ENCODE data around the gene PTGR3.
A peak's percentile ranks its signal among the peaks of the same experiment; 100 is the strongest.

The PTGR3 gene

GRCh38 chr18:75209129-75209950 lies at the start of gene PTGR3:
Gene PTGR3 (minus strand): TSS chr18:75209139. CDS start chr18:75209058, 81 bp downstream.
- intact Hi-C loops (cut with micrococcal nuclease), result loop anchor here (2.0 to 10.0 kb wide), 4 partner anchors 97 to 1613 kb away; partner anchors contain the start of gene ZNF236
- peaks cover 66% of the 10 kb centered on the region for H3K4me1 Mint-ChIP-seq (ENCODE audit: low read depth)

DNA sequence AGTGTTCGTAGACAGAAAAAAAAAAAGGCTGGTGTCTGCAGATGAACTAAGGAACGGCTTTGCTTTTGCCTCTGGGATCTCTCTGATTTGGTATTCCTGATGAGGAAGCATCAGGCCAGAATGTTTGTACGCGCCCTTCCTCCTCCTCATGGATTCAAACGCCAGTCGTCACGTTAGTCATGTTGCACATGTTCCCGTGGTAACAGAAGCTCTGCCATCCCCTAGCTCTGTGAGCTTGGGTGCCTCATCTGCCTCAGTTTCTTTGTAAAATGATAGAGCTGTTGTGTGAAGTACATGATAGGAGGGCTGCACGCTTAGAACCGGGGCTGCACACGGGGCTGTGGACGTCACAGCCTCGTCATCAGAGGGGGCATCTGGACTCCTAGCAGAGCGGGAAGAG lies 48.7 kb upstream of the PTGR3 start:
- Mint-ChIP-seq H3K4me3 (no peak overlapping the region), H3K4me1 (ENCODE audit: low read depth) (peaks cover 25% of the 10 kb centered on the region), H3K9me3 (no peaks in the 10 kb centered on the region), H3K27me3 (no peaks in the 10 kb centered on the region), H3K36me3 (ENCODE audit: low read depth) (no peaks in the 10 kb centered on the region), H3K27ac (no peak overlapping the region)
- intact Hi-C loops (cut with micrococcal nuclease), result no loop called here

More at GRCh38 chr18:75209129-75209950, at the start of gene PTGR3:
- Mint-ChIP-seq H3K4me3 (peak within 1 kb of the TSS; percentile 89), H3K9me3 (no peaks in the 10 kb centered on the region), H3K36me3 (ENCODE audit: low read depth) (peaks cover 30% of the 10 kb centered on the region), H3K27me3 (peaks cover 31% of the 10 kb centered on the region), H3K27ac (peak within 1 kb of the TSS; percentile 94)

DNA sequence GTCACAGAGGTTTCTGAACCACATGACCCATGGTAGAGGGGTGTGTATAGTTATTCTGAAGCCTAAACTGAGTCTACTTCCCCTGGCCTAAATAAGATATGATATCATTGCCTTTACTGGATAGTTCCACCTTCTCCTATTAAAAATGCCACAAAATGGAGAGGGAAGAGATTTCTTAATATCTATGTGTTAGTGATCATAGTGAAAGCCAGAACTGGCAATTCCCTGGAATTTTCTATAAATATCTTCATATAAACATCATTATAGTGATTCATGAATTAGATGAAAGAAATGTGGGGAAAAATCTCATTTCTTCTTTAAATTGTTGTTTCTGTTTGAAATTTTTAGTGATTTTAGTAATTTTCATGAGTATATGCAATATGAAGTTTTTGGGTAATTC lies 47.4 kb upstream of the PTGR3 start:
- no peaks in the 10 kb centered on the region for H3K9me3 Mint-ChIP-seq
- no peak overlapping the region for H3K4me3 Mint-ChIP-seq
- H3K27me3 Mint-ChIP-seq, result no peaks in the 10 kb centered on the region
- intact Hi-C loops (cut with micrococcal nuclease), result no loop called here
- H3K4me1 Mint-ChIP-seq (ENCODE audit: low read depth), result peaks cover 16% of the 10 kb centered on the region
- no peaks in the 10 kb centered on the region for H3K36me3 Mint-ChIP-seq (ENCODE audit: low read depth)
- H3K27ac Mint-ChIP-seq, result no peak overlapping the region

- H3K36me3 Mint-ChIP-seq (ENCODE audit: low read depth), result no peaks in the 10 kb centered on the region
- intact Hi-C loops (cut with micrococcal nuclease), result no loop called here
- no peak overlapping the region for H3K27ac Mint-ChIP-seq
- no peak overlapping the region for H3K4me3 Mint-ChIP-seq
- no peaks in the 10 kb centered on the region for H3K27me3 Mint-ChIP-seq
- H3K9me3 Mint-ChIP-seq, result peaks cover 1% of the 10 kb centered on the region
- peaks cover 10% of the 10 kb centered on the region for H3K4me1 Mint-ChIP-seq (ENCODE audit: low read depth)
Measured at GRCh38 chr18:75255094-75255493, 46.2 kb upstream of the PTGR3 start.

GRCh38 chr18:75253784-75254183 lies 44.8 kb upstream of the PTGR3 start:
- Mint-ChIP-seq H3K36me3 (ENCODE audit: low read depth) (no peaks in the 10 kb centered on the region), H3K27me3 (no peaks in the 10 kb centered on the region), H3K9me3 (peaks cover 9% of the 10 kb centered on the region), H3K27ac (no peak overlapping the region), H3K4me1 (ENCODE audit: low read depth) (peaks cover 21% of the 10 kb centered on the region), H3K4me3 (no peak overlapping the region)
- intact Hi-C loops (cut with micrococcal nuclease), result loop anchor here (5.0 kb wide), 1 partner anchor 36 kb away; no protein-coding TSS in a partner anchor

DNA sequence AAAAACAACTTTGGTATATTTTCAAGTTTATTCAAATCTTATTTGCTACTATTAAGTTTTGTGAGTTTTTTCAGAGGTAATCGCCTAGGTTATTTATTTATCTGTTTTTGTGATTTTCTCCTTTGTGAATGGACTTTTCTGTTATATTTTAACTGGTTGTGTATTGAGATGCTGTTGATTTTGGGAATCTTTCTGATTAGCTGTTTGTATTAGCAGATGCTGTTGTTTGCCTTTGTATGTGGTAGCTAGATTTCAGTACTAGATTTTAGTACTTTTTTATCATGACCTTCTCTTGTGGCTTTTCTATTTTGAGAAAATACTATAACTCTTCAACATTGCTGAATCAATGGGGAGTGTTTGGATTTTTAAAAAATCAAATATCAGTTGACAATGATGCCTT lies 44.1 kb upstream of the PTGR3 start:
- intact Hi-C loops (cut with micrococcal nuclease), result loop anchor here (5.0 kb wide), 1 partner anchor 36 kb away; no protein-coding TSS in a partner anchor
- Mint-ChIP-seq H3K27me3 (no peaks in the 10 kb centered on the region), H3K9me3 (peaks cover 9% of the 10 kb centered on the region), H3K36me3 (ENCODE audit: low read depth) (no peaks in the 10 kb centered on the region), H3K4me3 (no peak overlapping the region), H3K27ac (no peak overlapping the region), H3K4me1 (ENCODE audit: low read depth) (peaks cover 23% of the 10 kb centered on the region)

DNA sequence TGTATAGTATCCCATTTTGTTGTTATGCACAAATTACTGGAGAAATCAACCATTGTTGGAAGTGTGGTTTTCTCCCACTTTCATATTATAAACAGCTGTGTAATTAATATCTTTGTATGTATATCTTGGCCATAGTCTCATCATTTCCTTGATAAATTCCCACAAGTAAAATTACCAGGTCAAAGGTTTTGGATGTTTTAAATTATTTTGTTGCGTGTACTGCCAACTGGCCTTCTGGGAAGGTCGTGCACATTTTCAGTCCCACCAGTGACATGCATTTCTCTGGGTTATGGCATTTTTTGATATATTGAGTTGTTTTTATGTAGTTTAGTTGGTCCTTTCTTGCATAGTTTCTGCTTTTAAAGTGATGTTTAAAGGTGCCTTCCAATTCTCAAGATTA lies 43.2 kb upstream of the PTGR3 start:
- Mint-ChIP-seq H3K27me3 (no peaks in the 10 kb centered on the region), H3K27ac (no peak overlapping the region), H3K4me3 (no peak overlapping the region), H3K9me3 (peaks cover 9% of the 10 kb centered on the region), H3K36me3 (ENCODE audit: low read depth) (no peaks in the 10 kb centered on the region), H3K4me1 (ENCODE audit: low read depth) (peaks cover 27% of the 10 kb centered on the region)
- intact Hi-C loops (cut with micrococcal nuclease), result loop anchor here (5.0 kb wide), 1 partner anchor 35 kb away; no protein-coding TSS in a partner anchor

DNA sequence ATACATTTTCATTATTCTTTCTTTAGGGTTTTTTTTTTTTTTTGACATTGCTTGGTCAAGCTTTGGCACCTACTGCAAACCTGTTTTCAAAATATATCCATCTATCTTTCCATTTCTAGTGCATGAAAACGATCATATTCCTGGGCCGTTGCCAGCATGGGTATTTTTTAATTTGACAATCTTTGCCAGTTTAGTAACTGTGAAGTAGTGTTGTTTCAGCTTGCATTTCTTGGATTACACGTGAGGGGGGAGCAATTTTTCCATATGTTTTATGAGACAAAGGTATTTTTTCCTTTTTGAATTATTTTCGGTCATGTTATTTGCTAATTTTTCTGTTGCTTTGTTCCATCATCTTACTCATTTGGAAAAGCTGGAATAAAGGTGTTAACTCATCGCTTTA lies 42.5 kb upstream of the PTGR3 start:
- intact Hi-C loops (cut with micrococcal nuclease), result loop anchor here (5.0 kb wide), 1 partner anchor 34 kb away; no protein-coding TSS in a partner anchor
- H3K4me1 Mint-ChIP-seq (ENCODE audit: low read depth), result peaks cover 34% of the 10 kb centered on the region
- no peak overlapping the region for H3K27ac Mint-ChIP-seq
- H3K9me3 Mint-ChIP-seq, result peaks cover 9% of the 10 kb centered on the region
- H3K36me3 Mint-ChIP-seq (ENCODE audit: low read depth), result no peaks in the 10 kb centered on the region
- no peaks in the 10 kb centered on the region for H3K27me3 Mint-ChIP-seq
- no peak overlapping the region for H3K4me3 Mint-ChIP-seq

DNA sequence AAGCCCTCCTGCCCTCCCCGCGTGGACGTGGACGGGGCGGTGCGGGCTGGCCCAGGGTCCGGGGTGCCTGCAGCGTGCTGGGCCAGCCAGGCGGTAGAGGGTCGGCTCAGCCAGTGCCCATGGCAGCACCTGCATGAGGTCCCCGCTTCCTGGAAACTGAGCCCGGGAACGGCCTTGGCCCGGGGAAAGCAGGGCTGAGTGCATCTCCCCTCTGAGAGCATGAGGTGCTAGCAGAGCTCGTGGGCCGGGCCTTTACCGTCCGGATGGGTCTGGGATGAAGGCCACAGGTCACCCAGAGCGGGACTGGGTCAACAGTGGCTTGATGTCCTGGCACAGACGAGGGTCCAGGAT lies 41.5 kb upstream of the PTGR3 start:
- Mint-ChIP-seq H3K9me3 (peaks cover 9% of the 10 kb centered on the region), H3K4me1 (ENCODE audit: low read depth) (peaks cover 43% of the 10 kb centered on the region), H3K4me3 (no peak overlapping the region), H3K27me3 (no peaks in the 10 kb centered on the region), H3K36me3 (ENCODE audit: low read depth) (no peaks in the 10 kb centered on the region), H3K27ac (peak overlapping the region; percentile 50)
- intact Hi-C loops (cut with micrococcal nuclease), result loop anchor here (5.0 kb wide), 1 partner anchor 33 kb away; no protein-coding TSS in a partner anchor

- Mint-ChIP-seq H3K4me3 (no peak overlapping the region), H3K9me3 (peaks cover 9% of the 10 kb centered on the region), H3K36me3 (ENCODE audit: low read depth) (no peaks in the 10 kb centered on the region), H3K4me1 (ENCODE audit: low read depth) (peaks cover 43% of the 10 kb centered on the region), H3K27ac (peak overlapping the region; percentile 50), H3K27me3 (no peaks in the 10 kb centered on the region)
- intact Hi-C loops (cut with micrococcal nuclease), result loop anchor here (5.0 kb wide), 1 partner anchor 33 kb away; no protein-coding TSS in a partner anchor
Measured at GRCh38 chr18:75249672-75250470, 40.9 kb upstream of the PTGR3 start.

- intact Hi-C loops (cut with micrococcal nuclease), result no loop called here
- H3K27ac Mint-ChIP-seq, result peak overlapping the region; percentile 50
- no peaks in the 10 kb centered on the region for H3K27me3 Mint-ChIP-seq
- H3K4me1 Mint-ChIP-seq (ENCODE audit: low read depth), result peaks cover 43% of the 10 kb centered on the region
- H3K9me3 Mint-ChIP-seq, result peaks cover 9% of the 10 kb centered on the region
- H3K36me3 Mint-ChIP-seq (ENCODE audit: low read depth), result no peaks in the 10 kb centered on the region
- no peak overlapping the region for H3K4me3 Mint-ChIP-seq
Measured at GRCh38 chr18:75249175-75249518, 40.2 kb upstream of the PTGR3 start.

- H3K27me3 Mint-ChIP-seq, result no peaks in the 10 kb centered on the region
- no peak overlapping the region for H3K4me3 Mint-ChIP-seq
- peaks cover 42% of the 10 kb centered on the region for H3K4me1 Mint-ChIP-seq (ENCODE audit: low read depth)
- peaks cover 9% of the 10 kb centered on the region for H3K9me3 Mint-ChIP-seq
- intact Hi-C loops (cut with micrococcal nuclease), result no loop called here
- H3K36me3 Mint-ChIP-seq (ENCODE audit: low read depth), result no peaks in the 10 kb centered on the region
- H3K27ac Mint-ChIP-seq, result peak overlapping the region; percentile 50
Measured at GRCh38 chr18:75248426-75249174, 39.7 kb upstream of the PTGR3 start.

DNA sequence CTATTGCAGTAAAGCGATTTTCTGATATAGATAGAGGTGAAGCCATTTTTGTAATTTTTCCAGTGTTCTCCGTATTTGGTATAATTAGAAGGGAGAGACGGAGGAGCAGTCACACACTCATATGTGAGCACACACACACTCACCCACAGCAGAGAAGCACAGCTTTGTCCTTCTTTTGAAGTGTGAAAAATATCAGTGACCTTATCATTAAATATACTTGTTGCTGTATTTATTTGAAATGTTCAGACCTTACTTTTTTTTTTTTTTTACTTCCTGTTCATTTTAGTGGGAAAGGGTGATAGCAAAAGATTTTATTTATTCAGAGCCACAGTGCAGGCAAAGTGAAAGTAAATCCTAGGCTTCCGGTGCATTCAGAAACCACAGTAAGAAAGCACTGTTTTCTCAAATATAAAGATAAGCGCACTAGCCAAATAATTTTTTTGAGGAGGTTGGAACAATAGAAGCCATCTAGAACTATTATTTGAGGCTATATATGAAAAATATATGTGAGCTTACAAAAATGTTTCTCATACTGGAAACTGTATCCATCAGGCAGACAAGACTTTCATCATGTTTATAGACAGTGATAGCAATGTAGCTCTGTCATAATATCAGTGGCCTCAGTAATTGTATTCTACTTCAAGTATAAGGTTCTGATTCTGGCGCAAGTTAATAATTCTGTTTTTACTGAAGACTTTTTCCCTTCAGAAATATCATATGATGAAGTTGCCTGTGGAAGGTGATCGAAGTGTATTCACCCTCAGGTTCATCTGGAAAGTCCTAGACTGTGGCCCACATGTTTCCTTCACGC lies 38.9 kb upstream of the PTGR3 start:
- Mint-ChIP-seq H3K27ac (peak overlapping the region; percentile 78), H3K9me3 (peaks cover 9% of the 10 kb centered on the region), H3K36me3 (ENCODE audit: low read depth) (no peaks in the 10 kb centered on the region), H3K27me3 (no peaks in the 10 kb centered on the region), H3K4me3 (peak overlapping the region; percentile 68), H3K4me1 (ENCODE audit: low read depth) (peaks cover 36% of the 10 kb centered on the region)
- intact Hi-C loops (cut with micrococcal nuclease), result no loop called here

Measured in dendritic cell treated with granulocyte-macrophage colony-stimulating factor and Interleukin-4, amounts not matched to agents 40 ng/mL and 50 ng/mL, for 4 days (primary cell).